ENCODE measurements around the gene NWD2. TPM values are rescaled to one million over a fixed set of nuclear protein-coding genes. Genes with fewer than 3 reads are reported as not detected.

The NWD2 gene
- total RNA-seq, 1 donor from 2014 or later, result not detected

- no peak for DNase-seq (ENCODE audit: low read depth)
- no peak overlapping the region for H3K4me3 ChIP-seq (ENCODE audit: low read depth, low read length)
- TF ChIP-seq CTCF (conservative IDR thresholded peaks at IDR 0.05; ENCODE audit: low read depth, low read length), result no peak
These were observed 77.6 kb downstream of the NWD2 start for GRCh38 chr4:37322122-37322521.

DNA sequence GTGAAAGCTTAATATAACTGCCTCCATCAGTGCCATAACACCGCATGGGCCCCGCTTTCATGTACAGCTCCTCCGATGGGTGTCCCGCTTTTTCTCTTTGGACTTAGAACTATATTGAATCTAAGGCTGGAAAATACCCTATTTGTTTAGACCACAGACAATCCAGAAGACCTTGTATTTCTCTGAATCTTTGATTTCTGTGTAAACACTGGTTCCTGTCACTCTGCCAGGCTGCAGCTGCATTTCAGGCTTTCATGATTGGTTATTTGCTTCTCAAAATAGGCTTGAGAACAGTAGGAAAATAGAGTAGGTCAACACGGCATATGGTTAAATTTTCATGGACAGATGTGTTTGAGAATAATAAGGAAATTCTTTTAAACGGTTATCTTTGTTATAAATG is 80.0 kb downstream of the NWD2 start:
- H3K4me3 ChIP-seq (ENCODE audit: low read depth, low read length), result no peak overlapping the region
- no peak for DNase-seq (ENCODE audit: low read depth)
- TF ChIP-seq CTCF (conservative IDR thresholded peaks at IDR 0.05; ENCODE audit: low read depth, low read length), result no peak

DNA sequence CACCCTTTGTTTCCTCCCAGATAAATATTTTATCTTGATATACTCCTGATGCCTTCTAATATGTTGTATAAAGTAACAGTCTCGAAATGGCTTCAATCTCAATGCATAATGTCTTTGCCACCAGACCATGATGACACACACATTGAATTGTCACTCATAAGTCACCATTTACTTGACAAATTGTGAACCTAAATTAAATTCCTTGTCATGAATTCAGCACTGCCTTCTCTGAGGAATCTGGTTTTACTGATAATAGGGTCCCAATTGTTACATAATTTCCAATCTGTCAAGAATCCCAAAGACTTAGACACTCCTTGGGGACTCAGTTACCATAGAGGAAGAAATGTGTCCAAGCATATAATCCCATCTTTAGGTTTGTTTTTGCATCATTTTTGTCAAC is 82.3 kb downstream of the NWD2 start:
- DNase-seq (ENCODE audit: low read depth), result no peak
- no peak for TF ChIP-seq CTCF (conservative IDR thresholded peaks at IDR 0.05; ENCODE audit: low read depth, low read length)
- no peak overlapping the region for H3K4me3 ChIP-seq (ENCODE audit: low read depth, low read length)

DNA sequence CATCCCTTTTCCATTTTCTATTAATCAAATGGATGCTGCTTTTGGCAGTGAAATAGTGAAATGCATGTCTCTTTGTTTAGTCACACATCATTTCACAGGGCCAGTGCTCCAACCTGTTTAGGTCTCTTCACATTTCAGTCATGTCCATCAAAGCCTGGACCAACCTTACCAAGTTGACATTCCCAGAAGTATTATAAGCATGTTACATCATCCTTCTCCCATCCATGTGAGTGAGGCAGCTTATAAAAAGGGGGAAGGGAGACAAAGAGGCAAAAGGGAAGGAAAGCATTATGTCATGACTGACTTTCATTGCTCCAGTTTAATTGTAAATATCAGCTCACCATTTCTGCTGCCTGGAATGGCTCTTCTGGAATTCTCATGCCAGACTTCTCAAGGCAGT is 94.4 kb downstream of the NWD2 start:
- no peak for TF ChIP-seq CTCF (conservative IDR thresholded peaks at IDR 0.05; ENCODE audit: low read depth, low read length)
- DNase-seq (ENCODE audit: low read depth), result no peak
- H3K4me3 ChIP-seq (ENCODE audit: low read depth, low read length), result no peak overlapping the region

GRCh38 chr4:37358748-37359147 is 114.2 kb downstream of the NWD2 start:
- H3K4me3 ChIP-seq (ENCODE audit: low read depth, low read length), result no peak overlapping the region
- DNase-seq (ENCODE audit: low read depth), result no peak
- TF ChIP-seq CTCF (conservative IDR thresholded peaks at IDR 0.05; ENCODE audit: low read depth, low read length), result no peak

GRCh38 chr4:37359261-37359660 is 114.7 kb downstream of the NWD2 start:
- H3K4me3 ChIP-seq (ENCODE audit: low read depth, low read length), result no peak overlapping the region
- no peak for DNase-seq (ENCODE audit: low read depth)
- no peak for TF ChIP-seq CTCF (conservative IDR thresholded peaks at IDR 0.05; ENCODE audit: low read depth, low read length)

DNA sequence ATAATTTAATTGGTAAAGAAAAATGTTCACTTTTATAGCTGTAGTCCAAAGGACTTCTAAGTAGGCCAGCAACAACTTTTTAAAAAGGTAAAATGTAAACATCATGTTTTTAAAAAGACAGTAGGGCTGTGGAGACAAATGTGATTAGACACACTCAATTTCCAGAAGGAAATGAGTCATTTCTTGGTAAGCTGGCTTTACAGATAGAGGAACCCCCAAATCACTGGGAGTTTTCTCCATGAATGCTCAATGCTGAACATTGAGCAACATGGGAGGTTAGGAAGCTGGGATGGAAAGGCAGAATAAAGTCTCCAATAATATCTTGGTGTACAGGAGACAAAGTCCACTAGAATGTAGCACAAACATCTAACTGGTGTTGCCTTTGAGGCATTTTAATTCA is 121.3 kb downstream of the NWD2 start:
- DNase-seq (ENCODE audit: low read depth), result no peak
- no peak overlapping the region for H3K4me3 ChIP-seq (ENCODE audit: low read depth, low read length)
- no peak for TF ChIP-seq CTCF (conservative IDR thresholded peaks at IDR 0.05; ENCODE audit: low read depth, low read length)

All from epithelial cell of proximal tubule (primary cell).